GM18519 (cell line): ENCODE data around the gene USO1.
A peak's percentile ranks its signal among the peaks of the same experiment; 100 is the strongest.
"Not testable (repeated sequence)": the region's sequence is repeated elsewhere in the genome, so short reads cannot be mapped to it uniquely, and the experiment has no call there.

ENCODE experiments used
- ATAC-seq: cut with Tn5 transposase; IDR thresholded peaks from one replicate; pipeline ENCODE4 v1.9.1; 2021; ENCODE audit warnings: mild to moderate bottlenecking, moderate library complexity; ENCODE audit not compliant: unreplicated experiment, low FRiP score

Gene USO1

GRCh38 chr4:75724066-75724866, at the start of gene USO1:
TSS of gene USO1 (plus strand) at chr4:75724577. CDS start at chr4:75724820, 243 bp downstream.
- ATAC-seq: peak; percentile 77

- ATAC-seq: no peak
Measured at GRCh38 chr4:75675004-75675531, 49.3 kb upstream of the USO1 start.

GRCh38 chr4:75678473-75678872, 45.9 kb upstream of the USO1 start:
- ATAC-seq: no peak

GRCh38 chr4:75678965-75679364, 45.4 kb upstream of the USO1 start:
- ATAC-seq: no peak

- ATAC-seq: no peak
Measured at GRCh38 chr4:75679876-75680575, 44.4 kb upstream of the USO1 start.

- no peak for ATAC-seq
Measured at GRCh38 chr4:75683482-75684155, 40.8 kb upstream of the USO1 start.

GRCh38 chr4:75685546-75686189, 38.7 kb upstream of the USO1 start:
- no peak for ATAC-seq

GRCh38 chr4:75686346-75686745, 38.0 kb upstream of the USO1 start:
- no peak for ATAC-seq

- not testable (repeated sequence) for ATAC-seq
Measured at GRCh38 chr4:75687125-75687524, 37.3 kb upstream of the USO1 start.

- not testable (repeated sequence) for ATAC-seq
Measured at GRCh38 chr4:75692066-75692465, 32.3 kb upstream of the USO1 start.

GRCh38 chr4:75696071-75696470, 28.3 kb upstream of the USO1 start:
- no peak for ATAC-seq

- ATAC-seq: no peak
Measured at GRCh38 chr4:75696581-75696980, 27.8 kb upstream of the USO1 start.

- ATAC-seq: peak; percentile 92
Measured at GRCh38 chr4:75698162-75698962, 26.0 kb upstream of the USO1 start.

- ATAC-seq: peak; percentile 17
Measured at GRCh38 chr4:75698963-75699228, 25.5 kb upstream of the USO1 start.

GRCh38 chr4:75699299-75699698, 25.1 kb upstream of the USO1 start:
- ATAC-seq: no peak

- no peak for ATAC-seq
Measured at GRCh38 chr4:75702919-75703411, 21.4 kb upstream of the USO1 start.

- ATAC-seq: no peak
Measured at GRCh38 chr4:75705198-75705977, 19.0 kb upstream of the USO1 start.

- no peak for ATAC-seq
Measured at GRCh38 chr4:75708218-75708691, 16.1 kb upstream of the USO1 start.

GRCh38 chr4:75710246-75710645, 14.1 kb upstream of the USO1 start:
- no peak for ATAC-seq
